Activated naive CD4-positive, alpha-beta T cell treated with anti-CD3 and anti-CD28 coated beads for 36 hours (primary cell): ENCODE data around the gene MPST. TPM values are rescaled to one million over a fixed set of nuclear protein-coding genes. Genes with fewer than 3 reads are reported as not detected.

Experiments used
- CTCF ChIA-PET: fragments of 350-600 bp; sonication (Branson Sonifier 250); formaldehyde crosslinking; loops from one replicate; lab custom pipeline; 2021; ENCODE audit warnings: antibody characterized with exemption; lab: Charles Lee
- DNase-seq: peaks from one replicate; pipeline ENCODE4 v3.0.0-alpha.2; 2020
- H3K27ac Mint-ChIP-seq: one replicate; pipeline ENCODE4 v1.8.0; 2021; ENCODE audit warnings: mild to moderate bottlenecking, mixed read lengths
- H3K27me3 Mint-ChIP-seq: one replicate; pipeline ENCODE4 v1.8.0; 2021; ENCODE audit warnings: low read depth, mixed read lengths
- H3K36me3 Mint-ChIP-seq: one replicate; pipeline ENCODE4 v1.8.0; 2021; ENCODE audit warnings: low read depth, mixed read lengths
- H3K4me1 Mint-ChIP-seq: one replicate; pipeline ENCODE4 v1.8.0; 2021; ENCODE audit warnings: low read depth, mixed read lengths
- H3K4me3 Mint-ChIP-seq: one replicate; pipeline ENCODE4 v1.8.0; 2021; ENCODE audit warnings: mild to moderate bottlenecking, moderate library complexity, mixed read lengths
- H3K9me3 Mint-ChIP-seq: one replicate; pipeline ENCODE4 v1.8.0; 2021; ENCODE audit warnings: mixed read lengths
- intact Hi-C: fragments of 100-400 bp; cut with micrococcal nuclease; formaldehyde crosslinking; loops from one replicate; pipeline ENCODE4 v1.15.1; 2023
- total RNA-seq, 2 experiments: library from RNA; stranded (reverse); gene quantifications; one replicate each; pipeline ENCODE4 v1.2.3, GENCODE V29; 2021

The MPST gene
- total RNA-seq = 1 to 10 TPM; 2.8 to 2.9 TPM

DNA sequence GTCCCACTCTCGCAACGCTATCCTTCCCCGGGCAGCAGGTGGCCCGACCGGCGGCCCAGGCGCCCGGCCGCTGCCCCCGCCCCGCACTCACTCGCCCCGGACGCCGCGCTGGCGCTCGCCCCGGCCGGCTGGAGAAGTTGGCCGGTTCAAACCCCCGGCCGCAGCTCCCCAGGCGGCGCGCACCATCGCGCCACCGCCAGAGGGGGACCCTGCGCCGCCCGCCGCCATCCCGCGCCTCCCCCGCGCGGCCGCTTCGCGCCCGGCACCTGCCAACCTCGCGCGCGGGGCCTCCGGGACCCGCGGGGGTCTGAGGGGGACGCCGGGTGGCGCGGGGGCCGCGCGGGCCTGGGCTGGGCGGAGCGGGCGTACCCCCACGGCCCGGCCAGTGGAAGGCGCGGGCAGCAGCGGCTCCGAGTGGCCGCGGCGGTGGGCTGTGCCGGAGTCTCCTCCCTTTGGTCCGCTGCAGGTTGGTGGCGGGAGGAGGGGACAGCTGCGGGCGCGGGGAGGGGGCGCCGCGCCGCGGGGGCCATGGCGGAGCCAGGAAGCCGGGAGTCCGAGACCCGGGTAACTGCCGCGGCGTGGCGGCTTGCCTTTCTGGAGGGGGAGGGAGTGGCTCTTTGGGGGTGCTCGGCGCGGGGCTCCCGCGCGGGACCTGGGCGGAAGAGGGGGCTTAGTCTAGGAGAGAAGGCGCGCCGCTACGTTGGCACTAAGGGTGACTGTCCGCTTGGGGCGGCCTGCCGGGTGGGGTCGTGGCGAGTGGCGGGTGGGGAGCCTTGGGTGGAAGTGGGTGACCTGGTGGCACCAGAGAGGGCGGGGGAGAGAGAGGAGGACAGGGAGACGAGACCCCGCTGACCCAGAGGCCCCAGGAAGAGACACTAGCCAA, at the start of gene MPST, which contains the start of gene TST:
MPST (plus strand) TSS at position 434 of the 883 bp plus-strand sequence; CDS start at position 529, 95 bp downstream.
TST (minus strand) TSS at position 139 of the 883 bp plus-strand sequence. CDS start 715 bp downstream, outside the sequence.
- no peak within 1 kb of the TSS for H3K27ac Mint-ChIP-seq
- peaks cover 24% of the 10 kb centered on the region for H3K27me3 Mint-ChIP-seq
- CTCF ChIA-PET = interaction anchor here (0.7 to 2.8 kb wide), 9 partner anchors 7 to 295 kb away, joined by 3 to 15 read pairs (median 3); a partner anchor contains a TSS
- intact Hi-C loops = no loop called here
- H3K4me3 Mint-ChIP-seq = peak within 1 kb of the TSS; percentile 70
- H3K36me3 Mint-ChIP-seq = no peaks in the 10 kb centered on the region
- no peaks in the 10 kb centered on the region for H3K9me3 Mint-ChIP-seq
- peaks cover 4% of the 10 kb centered on the region for H3K4me1 Mint-ChIP-seq
- peak; percentile 18 for DNase-seq

DNA sequence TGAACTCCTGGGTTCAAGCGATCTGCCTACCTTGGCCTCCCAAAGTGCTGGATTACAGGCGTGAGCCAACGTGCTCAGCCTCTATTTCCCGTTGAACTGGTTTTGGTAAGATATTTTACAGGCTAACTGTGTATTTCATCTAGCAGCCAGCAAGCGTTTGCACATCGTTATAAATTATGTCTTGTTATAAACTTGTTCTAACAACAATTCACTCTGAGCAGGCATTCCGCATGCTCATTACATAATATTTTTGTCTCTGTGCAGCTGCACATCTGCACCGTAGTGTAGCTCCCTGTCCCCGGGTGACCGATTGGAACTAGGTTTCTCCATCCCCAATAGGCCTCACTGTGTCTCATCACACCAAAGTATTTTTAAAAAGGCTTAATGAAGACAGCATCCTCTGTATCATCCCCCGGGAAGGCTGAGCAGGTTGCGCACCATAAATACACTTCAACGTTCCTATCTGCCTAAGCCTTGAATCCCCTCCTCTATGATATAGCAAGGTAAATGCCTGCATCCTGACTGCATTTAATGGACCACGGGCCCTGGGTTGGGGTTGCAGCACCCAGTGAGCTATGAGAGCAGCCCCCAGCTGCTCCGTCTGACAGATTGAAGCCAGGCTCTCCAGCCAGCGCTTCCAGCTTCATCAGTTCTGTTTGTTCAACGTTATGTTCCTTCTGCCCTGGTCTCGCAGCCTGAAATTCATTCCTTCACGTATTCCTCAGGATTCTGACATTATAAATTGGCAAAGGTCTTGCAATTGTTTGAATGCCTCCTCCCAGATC, 48.0 kb upstream of the MPST start:
- H3K27ac Mint-ChIP-seq = no peak overlapping the region
- H3K27me3 Mint-ChIP-seq = peaks cover under 1% of the 10 kb centered on the region
- H3K4me3 Mint-ChIP-seq = no peak overlapping the region
- intact Hi-C loops = no loop called here
- no peaks in the 10 kb centered on the region for H3K4me1 Mint-ChIP-seq
- CTCF ChIA-PET = interaction anchor here (1.5 to 3.5 kb wide), 2 partner anchors 10 to 115 kb away, joined by 4 to 11 read pairs; no protein-coding TSS in a partner anchor
- no peaks in the 10 kb centered on the region for H3K36me3 Mint-ChIP-seq
- DNase-seq = no peak
- no peaks in the 10 kb centered on the region for H3K9me3 Mint-ChIP-seq

DNA sequence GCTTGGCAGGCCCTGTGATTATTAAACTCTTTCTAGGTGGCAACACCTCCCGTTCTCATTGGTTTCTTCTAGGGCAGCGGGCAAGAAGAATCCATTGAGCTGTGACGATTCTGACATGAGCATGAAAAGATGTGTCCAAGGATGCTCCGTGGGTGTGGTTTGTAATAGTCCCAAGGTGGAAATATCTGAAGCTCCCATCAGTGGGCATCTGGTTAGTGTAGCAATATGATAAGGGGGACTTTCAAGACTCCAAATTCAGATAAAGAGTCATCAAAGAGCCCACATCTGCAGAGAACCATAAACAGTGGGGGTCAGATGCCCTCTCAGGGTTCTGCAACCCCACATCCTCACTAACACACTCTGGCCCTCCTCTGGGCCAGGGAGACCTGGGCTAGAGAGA, 42.9 kb upstream of the MPST start:
- Mint-ChIP-seq H3K4me1 (peaks cover 10% of the 10 kb centered on the region), H3K27me3 (peaks cover 2% of the 10 kb centered on the region), H3K4me3 (peak overlapping the region; percentile 80), H3K27ac (no peak overlapping the region), H3K9me3 (no peaks in the 10 kb centered on the region), H3K36me3 (no peaks in the 10 kb centered on the region)
- intact Hi-C loops = loop anchor here (2.0 to 5.0 kb wide), 2 partner anchors 104 to 434 kb away; no protein-coding TSS in a partner anchor
- no peak for DNase-seq
- CTCF ChIA-PET = interaction anchor here (1.1 to 4.1 kb wide), 18 partner anchors 8 to 433 kb away, joined by 3 to 21 read pairs (median 4); partner anchors contain the start of genes IFT27 and NCF4

GRCh38 chr22:36977401-36977861, 42.1 kb upstream of the MPST start:
- DNase-seq = peak; percentile 83
- H3K4me3 Mint-ChIP-seq = peak overlapping the region; percentile 80
- no peaks in the 10 kb centered on the region for H3K9me3 Mint-ChIP-seq
- H3K4me1 Mint-ChIP-seq = peaks cover 10% of the 10 kb centered on the region
- peaks cover 2% of the 10 kb centered on the region for H3K27me3 Mint-ChIP-seq
- no peaks in the 10 kb centered on the region for H3K36me3 Mint-ChIP-seq
- intact Hi-C loops = loop anchor here (2.0 to 5.0 kb wide), 2 partner anchors 105 to 435 kb away; no protein-coding TSS in a partner anchor
- CTCF ChIA-PET = interaction anchor here (0.7 to 4.1 kb wide), 30 partner anchors 9 to 434 kb away, joined by 3 to 21 read pairs (median 4); partner anchors contain the start of genes CSF2RB, IFT27 and NCF4
- H3K27ac Mint-ChIP-seq = peak overlapping the region; percentile 81

DNA sequence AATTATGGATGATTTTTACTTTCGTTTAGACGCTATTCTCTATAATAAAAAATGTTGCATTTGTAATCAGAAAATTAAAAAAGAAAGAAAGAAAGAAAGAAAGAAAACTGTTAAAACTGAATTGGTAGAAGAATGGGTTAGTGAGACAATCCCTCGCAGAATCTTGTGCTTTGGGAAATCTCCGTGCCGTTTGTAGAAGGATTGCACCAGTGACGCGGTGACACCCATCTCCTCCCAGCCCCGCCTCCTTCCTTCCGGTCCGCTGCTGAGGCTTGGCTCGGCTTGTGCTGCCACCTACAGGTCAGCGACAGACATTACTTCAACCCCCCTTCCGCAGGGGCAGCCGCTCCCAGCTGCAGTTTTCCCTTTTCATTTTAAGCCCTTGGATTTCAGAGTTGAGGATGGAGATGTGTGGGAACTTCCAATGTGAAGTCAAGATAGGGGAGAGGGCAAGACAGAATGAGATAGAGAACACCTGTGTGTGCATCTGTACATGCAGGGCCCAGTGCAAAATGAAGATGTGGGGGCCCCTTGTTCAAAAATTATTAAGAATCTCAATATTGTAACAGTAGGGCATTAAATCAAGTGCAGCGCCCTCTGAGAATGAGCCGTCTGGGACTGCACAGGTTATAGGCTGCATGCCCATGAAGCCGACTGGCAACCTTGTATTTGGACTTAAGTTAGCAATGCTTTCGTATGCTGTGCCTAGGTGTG, 41.4 kb upstream of the MPST start:
- intact Hi-C loops = loop anchor here (1.0 to 5.0 kb wide), 6 partner anchors 106 to 435 kb away; partner anchors contain the start of gene IFT27
- CTCF ChIA-PET = interaction anchor here (0.6 to 4.1 kb wide), 28 partner anchors 8 to 435 kb away, joined by 3 to 21 read pairs (median 4); partner anchors contain the start of genes CSF2RB, IFT27 and NCF4
- H3K4me1 Mint-ChIP-seq = peaks cover 10% of the 10 kb centered on the region
- peak; percentile 95 for DNase-seq
- no peaks in the 10 kb centered on the region for H3K36me3 Mint-ChIP-seq
- peaks cover 2% of the 10 kb centered on the region for H3K27me3 Mint-ChIP-seq
- peak overlapping the region; percentile 80 for H3K4me3 Mint-ChIP-seq
- peak overlapping the region; percentile 59 for H3K27ac Mint-ChIP-seq
- H3K9me3 Mint-ChIP-seq = no peaks in the 10 kb centered on the region

DNA sequence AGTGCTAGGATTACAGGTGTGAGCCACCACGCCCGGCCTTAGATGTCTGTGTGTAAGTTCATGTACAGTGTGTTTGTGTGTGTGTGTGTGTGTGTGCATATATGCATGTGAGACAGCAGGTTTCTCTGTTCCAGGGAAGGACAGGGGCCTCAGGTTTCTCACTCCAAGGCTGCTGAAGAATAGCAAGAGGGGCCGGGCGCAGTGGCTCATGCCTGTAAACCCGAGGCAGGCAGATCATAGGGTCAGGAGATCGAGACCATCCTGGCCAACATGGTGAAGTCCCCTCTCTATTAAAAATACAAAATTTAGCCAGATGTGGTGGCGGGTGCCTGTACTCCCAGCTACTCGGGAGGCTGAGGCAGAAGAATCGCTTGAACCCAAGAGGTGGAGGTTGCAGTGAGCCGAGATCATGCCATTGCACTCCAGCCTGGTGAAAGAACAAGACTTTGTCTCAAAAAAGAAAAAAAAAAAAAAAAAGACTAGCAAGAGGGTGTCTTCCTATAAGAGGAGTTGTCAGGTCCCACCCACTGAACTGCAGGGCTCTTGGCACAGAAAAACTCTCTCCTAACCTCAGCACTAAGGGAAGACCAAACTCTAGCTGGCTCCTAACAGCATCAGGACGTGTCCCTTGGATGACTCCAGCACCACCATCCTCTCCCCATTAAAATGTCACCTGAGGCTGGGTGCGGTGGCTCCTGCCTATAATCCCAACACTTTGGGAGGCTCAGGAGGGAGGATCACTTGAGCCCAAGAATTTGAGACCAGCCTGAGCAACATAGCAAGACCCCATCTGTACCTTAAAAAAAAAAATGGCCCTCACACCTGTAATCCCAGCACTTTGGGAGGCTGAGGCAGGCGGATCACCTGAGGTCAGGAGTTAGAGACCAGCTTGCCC, 40.3 kb upstream of the MPST start:
- Mint-ChIP-seq H3K36me3 (no peaks in the 10 kb centered on the region), H3K27ac (no peak overlapping the region), H3K27me3 (peaks cover 2% of the 10 kb centered on the region), H3K4me1 (peaks cover 10% of the 10 kb centered on the region), H3K4me3 (no peak overlapping the region), H3K9me3 (no peaks in the 10 kb centered on the region)
- CTCF ChIA-PET = interaction anchor here (3.7 to 4.1 kb wide), 2 partner anchors 119 to 123 kb away, joined by 16 to 21 read pairs; partner anchors contain the start of gene NCF4
- intact Hi-C loops = loop anchor here (5.0 kb wide), 1 partner anchor 107 kb away; no protein-coding TSS in a partner anchor
- DNase-seq = no peak

- CTCF ChIA-PET = interaction anchor here (0.6 to 1.4 kb wide), 10 partner anchors 8 to 673 kb away, joined by 3 to 5 read pairs (median 3); no protein-coding TSS in a partner anchor
- Mint-ChIP-seq H3K27ac (no peak overlapping the region), H3K4me1 (peaks cover 10% of the 10 kb centered on the region), H3K4me3 (no peak overlapping the region), H3K36me3 (no peaks in the 10 kb centered on the region), H3K27me3 (peaks cover 7% of the 10 kb centered on the region), H3K9me3 (peaks cover 11% of the 10 kb centered on the region)
- intact Hi-C loops = no loop called here
- DNase-seq = no peak
Observed at GRCh38 chr22:36981247-36981775, 38.2 kb upstream of the MPST start.

GRCh38 chr22:36982136-36982535, 37.4 kb upstream of the MPST start:
- Mint-ChIP-seq H3K36me3 (no peaks in the 10 kb centered on the region), H3K9me3 (peaks cover 13% of the 10 kb centered on the region), H3K4me3 (no peak overlapping the region), H3K27ac (no peak overlapping the region), H3K4me1 (peaks cover 9% of the 10 kb centered on the region), H3K27me3 (peaks cover 5% of the 10 kb centered on the region)
- CTCF ChIA-PET = interaction anchor here (1.3 to 1.4 kb wide), 5 partner anchors 9 to 126 kb away, joined by 3 to 4 read pairs (median 3); no protein-coding TSS in a partner anchor
- intact Hi-C loops = no loop called here
- DNase-seq = no peak

DNA sequence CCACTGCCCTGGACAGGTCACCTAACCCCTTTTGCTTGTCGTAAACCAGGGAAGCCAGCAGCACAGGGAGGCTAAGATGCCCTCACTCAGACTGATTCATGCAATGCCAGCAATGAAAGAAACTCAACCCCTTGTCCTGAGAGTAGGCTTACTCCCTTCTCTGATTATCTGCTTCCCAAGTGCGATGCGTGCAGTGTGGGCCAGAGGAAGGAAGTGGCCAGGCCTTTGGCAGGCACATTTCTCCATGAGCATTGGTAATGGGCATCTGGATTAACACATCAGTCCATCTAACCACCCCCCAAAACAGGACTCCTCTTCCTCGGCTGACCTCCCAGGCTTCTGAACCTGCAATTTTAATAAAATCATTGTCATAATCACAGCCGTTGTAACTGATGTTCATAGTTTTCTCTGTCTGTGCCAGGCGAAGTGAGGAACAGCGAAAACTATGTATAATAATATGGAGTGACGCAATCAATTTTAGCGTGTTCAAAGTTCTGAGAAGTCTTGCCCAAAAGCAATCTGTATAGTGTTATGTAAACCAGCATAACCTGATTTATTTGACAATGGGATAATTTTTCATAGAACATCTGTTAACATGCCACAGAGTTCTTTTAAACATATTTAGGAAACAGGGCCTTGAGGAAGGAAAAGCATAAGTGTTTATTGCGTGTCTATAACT, 34.2 kb upstream of the MPST start:
- intact Hi-C loops = no loop called here
- Mint-ChIP-seq H3K4me3 (no peak overlapping the region), H3K27me3 (peaks cover 13% of the 10 kb centered on the region), H3K36me3 (no peaks in the 10 kb centered on the region), H3K9me3 (peaks cover 13% of the 10 kb centered on the region), H3K4me1 (no peaks in the 10 kb centered on the region), H3K27ac (no peak overlapping the region)
- CTCF ChIA-PET = no interaction called here
- DNase-seq = no peak
